Activated CD4-positive, CD25-positive, alpha-beta regulatory T cell treated with anti-CD3 and anti-CD28 coated beads, Interleukin-2, amount 50 U/mL, for 24 hours (primary cell): ENCODE data around the gene ADAMTS17.

ENCODE experiments used
- ATAC-seq, 2 donors: fragments of 150-1000 bp; cut with Tn5 transposase; one replicate each; pipeline ENCODE4 v1.10.0; 2021; ENCODE audit warnings: mild to moderate bottlenecking in 1 of 2, moderate library complexity in 1 of 2

Gene ADAMTS17

DNA sequence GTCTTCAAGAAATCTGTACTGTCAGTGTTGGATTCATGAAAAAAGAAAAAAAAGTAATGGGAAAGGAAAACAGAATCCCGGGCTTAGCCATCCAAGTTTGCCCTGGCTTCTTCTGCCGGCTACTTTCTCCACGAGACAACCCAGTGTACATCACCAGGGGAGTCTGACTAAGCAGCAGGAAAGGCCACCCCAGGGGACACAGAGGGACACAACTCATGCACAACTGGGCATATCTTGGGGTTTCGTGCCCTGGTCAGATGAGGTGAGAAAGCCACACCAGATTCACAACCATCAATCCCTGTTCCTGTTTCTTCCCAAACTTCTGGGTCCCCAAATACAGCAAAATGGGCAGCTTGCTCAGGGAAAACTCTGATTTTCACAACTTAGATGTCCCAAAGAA lies 33.2 kb downstream of the ADAMTS17 start:
- ATAC-seq: no peak

DNA sequence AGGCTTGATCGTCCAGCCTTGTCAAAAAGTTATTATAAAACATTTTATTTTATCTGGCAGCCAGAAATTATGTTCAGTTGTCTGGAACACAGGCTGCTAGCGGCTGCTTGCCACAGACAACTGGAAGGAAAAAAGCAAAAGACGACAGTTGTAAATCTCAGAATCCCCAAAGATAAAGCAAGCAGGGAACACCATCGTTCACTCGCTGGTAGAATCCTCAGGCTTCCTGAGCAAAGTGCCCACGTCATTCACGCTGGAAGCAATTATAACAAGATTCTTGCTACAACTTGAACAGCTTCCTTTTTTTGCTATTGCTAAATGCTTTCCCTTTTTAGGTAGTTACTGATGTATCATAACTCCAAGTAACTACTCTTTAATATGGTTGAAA lies 33.6 kb downstream of the ADAMTS17 start:
- ATAC-seq: no peak

DNA sequence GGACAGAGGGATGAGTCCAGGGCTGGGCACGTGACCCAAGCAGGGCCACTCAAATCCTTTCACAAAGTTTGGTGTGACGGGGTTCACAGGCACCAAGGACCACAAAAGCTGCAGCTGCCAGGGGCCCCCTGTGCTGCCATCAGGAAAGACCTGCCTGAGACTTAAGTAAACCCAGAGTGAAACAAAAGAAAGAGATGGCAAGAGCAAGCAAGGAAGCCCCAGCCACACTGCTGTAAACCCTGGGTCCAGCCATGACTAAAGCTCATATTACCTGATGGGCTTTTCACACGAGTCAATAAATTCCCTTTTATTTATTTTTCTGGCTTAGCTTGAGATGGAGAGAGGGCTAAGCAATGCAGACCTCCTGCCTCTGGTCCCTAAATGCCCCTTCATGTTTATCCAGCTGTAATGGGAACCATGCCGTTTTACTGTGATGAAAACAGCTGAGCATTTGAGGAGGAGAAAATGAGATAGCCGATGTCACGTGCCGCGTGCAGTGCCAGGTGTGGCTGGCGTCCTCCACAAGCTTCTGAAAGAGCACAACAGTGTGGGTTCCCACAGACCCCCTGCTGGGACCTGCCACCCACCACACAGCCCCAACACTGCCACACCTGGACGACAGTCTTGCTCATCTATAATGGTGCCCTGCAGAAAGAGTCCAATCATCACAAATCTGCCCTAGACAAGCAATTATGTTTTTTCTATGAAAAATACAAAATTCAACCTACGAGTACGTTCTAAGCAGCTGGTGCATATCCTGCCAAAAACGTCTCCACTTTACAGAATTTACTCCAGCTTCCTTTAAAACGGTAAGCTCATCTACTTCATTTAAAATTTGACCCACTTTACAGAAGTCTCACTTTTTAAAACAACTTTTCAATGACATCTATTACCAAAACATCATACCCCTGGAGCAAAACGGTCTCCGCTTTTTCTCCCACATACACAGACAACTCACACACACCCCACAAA lies 34.2 kb downstream of the ADAMTS17 start:
- ATAC-seq: no peak

DNA sequence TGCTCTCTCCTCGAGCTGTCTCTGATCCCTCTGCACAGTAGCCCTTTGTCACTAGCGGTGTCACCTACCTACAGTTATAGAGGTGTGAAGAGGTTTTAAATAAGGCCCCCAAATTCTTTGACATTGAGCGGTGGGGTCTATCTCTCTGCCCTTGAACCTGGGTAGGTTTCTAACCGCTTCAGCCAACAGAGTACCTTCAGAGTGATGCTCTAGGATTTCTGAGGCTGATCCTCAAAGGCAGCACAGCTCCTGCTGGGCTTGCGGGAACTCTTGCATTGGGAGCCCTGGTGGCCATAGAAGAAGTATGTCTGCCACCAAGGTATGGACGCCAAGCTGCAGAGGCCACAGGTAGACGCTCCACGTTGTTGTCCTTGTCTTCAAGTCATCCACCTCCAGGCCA lies 35.7 kb downstream of the ADAMTS17 start:
- no peak for ATAC-seq

DNA sequence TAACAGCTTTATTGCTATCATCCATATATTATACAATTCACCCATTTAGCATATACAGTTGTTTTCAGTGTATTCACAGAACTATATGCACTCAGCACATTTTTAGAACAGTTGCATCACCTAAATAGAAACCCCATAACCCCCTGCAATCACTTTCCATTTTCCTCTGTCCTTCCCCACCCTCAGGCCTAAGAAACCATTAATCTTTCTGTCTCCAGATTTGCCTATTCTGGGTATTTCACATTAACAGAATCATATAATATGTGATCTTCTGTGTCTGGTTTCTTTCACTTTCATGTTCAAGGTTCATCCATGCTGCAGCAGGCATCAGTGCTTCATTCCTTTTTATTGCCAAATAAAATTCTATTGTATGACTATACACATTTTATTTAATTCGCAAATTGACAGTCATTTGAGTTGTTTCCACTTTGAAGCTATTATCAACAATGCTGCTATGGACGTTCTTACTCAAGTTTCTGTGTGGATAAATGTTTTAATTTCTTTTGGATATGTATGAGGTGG lies 39.8 kb downstream of the ADAMTS17 start:
- ATAC-seq: no peak

DNA sequence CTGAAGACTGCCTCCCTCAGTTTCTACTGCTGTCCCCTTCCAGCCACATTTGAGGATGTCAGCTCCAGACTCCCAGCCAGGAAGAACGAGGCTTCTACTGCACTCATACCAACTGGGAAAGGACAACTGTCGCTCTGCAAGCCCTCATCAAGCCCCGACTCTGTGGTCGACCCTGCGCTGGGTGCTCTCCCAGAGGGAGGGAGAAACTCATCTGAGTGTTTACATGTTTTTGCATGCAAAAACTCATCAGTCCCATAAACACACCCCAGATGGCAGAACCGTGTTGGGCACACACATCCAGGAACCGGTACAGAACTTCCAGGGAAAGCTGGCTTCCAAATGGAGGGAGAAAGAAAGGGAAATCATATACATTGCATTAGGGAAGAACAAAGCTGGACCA lies 43.5 kb downstream of the ADAMTS17 start:
- ATAC-seq: no peak

DNA sequence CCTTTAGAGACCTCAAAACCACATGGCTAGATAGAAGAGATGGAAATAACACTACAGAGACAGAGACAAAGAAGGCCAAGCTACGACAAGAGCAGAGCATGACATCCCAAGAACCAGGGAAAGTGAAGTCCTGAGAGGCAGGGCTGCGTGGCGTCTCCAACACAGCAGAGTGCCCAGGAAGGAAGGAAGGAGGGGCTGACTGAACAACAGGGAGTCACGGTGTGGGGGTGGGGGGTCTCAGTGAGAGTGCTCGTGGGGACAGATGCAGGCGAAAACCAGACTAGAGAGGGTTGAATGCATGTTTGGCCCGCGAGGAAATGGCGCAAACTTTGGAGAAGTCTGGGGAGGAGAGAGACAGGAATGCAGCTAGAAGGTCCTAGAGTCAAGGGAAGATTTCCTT lies 44.0 kb downstream of the ADAMTS17 start:
- ATAC-seq: no peak

DNA sequence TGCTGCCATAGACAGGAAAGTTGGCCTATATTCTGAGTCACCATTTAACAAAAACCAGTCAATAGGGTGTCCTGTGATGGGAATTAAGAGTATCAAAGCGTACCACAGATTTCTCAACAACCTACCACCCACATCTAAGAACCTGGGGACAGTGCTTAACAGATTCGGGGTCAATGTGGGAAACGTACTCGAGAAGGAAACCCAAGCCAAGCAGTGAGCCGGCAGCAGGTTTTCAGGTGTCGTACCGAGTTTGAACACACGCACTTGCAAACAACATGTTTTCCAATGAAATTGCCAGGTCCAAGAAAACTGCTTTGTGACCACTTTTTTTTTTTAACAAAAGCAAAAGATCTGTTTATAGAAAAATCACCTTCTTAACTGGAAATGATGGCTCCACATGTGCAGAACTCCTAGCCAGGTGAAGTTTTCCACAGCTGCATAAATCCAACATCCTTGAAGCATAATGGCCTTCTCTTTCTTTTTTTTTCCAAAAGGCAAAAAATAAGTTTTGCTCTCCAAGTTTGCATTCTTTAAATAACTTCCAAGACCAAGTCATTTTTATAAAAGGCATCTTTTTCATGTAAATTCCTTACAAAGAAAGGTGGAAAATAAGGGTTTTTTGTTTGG lies 45.7 kb downstream of the ADAMTS17 start:
- no peak for ATAC-seq

DNA sequence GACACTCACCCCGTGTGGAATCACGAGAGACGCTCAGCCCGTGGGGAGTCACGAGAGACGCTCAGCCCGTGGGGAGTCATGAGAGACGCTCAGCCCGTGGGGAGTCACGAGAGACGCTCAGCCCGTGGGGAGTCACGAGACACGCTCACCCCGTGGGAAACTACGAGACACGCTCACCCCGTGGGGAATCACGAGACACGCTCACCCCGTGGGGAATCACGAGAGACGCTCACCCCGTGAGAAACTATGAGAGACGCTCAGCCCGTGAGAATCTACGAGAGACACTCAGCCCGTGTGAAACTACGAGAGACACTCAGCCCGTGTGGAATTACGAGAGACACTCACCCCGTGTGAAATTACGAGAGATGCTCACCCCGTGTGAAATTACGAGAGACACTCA lies 49.8 kb downstream of the ADAMTS17 start:
- ATAC-seq: no peak

DNA sequence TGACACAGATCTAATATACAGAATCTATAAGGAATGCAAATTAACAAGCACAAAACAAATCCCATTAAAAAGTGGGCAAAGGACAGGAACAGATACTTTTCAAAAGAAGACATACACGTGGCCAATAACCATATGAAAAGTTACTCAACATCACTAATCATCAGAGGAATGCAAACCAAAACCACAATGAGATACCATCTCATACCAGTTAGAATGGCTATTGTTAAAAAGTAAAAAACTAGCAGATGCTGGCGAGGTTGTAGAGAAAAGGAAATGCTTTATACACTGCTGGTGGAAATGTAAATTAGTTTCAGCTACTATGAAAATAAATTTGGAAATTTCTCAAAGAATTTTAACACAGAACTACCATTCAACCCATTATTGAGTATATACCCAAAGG lies 50.7 kb downstream of the ADAMTS17 start:
- ATAC-seq: no peak

DNA sequence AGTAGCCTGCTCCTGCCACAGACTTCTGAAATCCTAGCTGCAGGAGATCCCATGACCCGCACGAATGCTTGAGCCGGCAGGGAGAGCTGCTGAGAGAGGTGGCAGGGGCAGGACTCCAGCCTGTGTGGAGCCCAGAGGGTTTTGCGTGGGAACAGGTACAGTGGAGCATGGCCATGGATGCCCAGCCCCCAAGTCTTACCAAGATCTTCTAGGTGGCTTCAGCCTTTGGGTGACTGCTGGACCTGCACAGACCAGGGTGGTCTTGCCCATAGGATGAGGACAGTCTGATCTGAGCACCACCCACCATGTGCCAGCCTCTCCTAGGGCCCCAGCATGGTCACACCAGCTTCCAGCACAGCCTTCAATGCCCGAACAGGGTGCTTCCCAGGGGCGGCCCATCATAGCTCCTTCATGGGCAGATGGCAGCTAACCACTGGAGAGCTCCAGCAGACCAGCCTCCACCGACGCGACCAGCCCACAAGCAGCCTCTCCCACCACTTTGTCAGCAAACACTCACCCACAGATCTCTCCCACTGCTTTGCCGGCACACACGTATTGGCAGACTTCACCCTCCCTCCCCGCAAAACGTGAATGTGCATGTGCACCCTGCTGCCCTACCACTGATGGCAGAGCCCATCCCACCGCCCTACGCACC lies 56.0 kb downstream of the ADAMTS17 start:
- no peak for ATAC-seq

DNA sequence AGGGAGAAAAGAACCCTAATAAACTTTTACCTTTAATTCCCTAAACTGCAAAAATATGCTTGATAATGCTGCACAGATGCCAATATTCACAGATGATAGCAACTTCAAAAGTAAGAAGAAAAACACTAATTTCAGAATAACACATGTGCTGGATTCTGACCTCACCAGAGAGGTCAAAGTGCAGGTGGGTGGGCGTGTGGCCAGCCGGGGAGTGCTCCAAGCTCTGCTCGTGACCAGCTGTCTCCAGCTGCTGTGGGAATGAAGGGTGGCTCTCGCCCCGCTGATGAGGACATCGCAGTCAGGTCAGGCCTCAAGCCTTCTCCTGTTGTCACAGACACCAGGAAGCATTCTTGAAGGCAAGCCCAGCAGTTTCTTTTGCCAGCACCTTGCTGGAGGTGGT lies 57.1 kb downstream of the ADAMTS17 start:
- no peak for ATAC-seq

DNA sequence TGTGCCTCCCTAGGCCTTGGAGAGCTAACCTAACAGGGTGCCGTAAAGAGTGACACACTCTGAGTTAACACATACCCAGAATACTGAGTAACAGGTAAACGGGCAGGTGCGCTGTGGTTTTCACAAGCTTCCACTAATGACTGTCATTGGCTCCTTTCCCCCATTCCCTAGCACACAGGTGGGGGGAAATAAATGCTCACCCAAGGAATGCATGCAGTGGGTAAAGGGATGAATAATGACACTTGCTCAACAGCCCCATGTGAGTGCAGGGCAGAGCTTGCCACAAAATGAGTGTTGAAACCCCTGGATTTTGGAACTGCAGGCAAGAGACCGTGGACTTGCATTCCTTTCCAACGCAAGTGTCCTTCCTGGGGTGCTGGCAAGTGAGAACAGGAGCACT lies 57.6 kb downstream of the ADAMTS17 start:
- no peak for ATAC-seq

DNA sequence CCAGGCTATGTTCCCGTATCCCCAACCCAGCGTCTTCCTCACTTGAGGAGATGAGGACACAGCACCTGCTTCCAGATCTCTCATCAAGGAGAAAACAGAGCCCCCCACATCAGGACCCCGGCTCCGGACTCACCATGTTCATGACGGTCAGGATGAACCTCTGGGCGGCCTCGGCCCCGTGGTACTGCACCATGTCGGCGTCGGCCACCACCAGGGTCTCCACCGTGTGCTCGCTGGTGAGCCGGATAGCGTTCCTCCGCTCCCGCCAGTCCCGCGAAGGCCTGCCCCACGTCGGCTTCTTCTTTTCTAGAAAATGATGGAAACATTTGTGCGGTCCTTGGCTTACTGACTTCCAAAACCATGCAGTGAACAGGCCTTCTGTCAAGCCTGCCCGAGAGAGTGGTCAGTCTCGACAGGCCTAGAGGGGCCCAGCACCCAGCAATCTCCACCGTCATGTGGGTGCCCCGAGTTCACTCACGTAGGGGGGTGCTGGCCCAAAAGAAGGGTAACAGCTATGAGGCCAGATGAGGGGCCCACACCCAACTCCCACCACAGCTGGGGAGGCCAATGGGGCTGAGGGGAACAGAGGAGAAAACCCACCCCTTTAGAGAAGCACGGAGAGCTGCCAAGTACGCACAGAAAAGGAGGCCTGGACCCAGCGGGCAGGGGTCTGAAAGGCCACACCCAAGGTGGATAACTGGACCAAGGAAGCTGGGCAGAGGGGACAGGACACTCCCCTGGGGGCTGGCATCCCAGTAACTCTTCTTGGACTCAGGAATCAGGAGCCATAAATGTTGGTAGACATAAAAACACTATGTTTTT lies 60.5 kb downstream of the ADAMTS17 start:
- no peak for ATAC-seq

DNA sequence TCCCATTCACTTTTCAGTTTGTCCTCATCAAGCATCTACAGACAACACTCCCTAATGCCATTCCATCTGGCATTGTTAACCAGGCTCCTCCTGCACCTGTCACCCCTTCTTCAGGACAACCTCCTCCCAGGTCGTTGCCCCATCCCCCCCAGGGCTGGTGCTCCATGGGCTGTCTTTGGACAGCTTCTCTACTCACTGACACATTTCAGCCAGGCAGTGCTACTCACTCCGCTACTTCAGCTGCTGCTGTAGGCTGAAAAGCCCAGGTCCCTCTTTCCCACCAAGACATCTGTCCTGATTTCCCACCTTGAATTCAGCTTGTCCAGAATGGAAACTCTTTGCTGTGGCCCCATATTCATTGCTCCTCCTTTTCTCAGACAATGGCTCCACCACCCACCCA lies 61.9 kb downstream of the ADAMTS17 start:
- ATAC-seq: no peak

DNA sequence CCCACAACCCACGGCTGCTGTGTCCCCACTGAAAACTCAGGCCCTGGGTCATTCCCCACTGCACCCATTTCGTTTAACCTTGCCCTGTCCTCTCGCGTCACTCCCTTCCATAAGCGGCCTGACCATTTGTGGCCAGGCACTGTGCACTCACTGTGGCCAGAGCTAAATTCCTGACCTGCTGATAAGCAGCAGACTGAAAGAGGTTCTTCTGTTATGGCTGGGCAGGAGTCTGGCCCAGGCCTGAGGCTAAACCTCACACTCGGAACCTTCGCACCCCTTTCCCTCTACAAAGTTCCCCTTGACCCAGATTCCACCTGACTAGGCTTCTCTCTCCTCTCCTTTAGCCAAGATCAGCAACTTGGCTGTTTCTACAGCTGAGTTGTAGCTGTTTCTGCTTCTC lies 62.3 kb downstream of the ADAMTS17 start:
- no peak for ATAC-seq

DNA sequence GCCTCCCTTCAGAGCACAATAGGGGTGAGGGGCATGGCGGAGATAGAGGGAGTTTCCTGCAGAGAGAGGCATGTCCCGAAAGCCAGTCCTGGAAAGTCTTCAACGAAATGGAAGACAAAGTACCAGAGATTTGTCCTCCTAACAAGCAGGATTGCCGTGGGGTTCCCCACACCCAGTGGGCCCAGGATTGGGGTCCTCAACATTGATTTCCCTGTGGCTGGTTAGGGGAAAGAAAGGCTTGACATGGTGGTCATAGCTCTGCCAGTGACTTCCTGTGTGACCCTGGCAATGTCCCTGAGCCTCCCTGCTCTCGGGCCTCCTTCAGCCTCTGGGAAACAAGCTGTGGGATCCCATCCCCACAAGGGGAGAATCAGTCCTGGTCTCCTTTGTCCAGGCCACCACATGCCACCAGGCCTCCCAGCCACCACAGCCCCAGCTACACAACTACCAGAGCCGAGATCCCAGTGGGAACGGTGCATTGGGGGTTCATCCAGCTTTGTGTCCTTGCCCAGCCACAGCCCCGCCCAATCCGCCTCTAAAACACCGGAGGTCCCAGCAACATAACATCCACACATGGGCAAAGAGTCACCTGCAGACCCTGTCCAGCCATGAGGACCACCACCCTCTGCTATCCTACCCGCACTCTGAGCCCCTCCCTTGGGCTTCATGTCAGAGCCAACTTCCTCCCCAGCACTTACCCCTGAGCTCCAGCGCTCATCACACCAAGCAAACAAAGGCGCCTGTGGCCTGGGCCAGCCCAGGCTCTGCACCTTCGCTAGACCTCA lies 63.0 kb downstream of the ADAMTS17 start:
- ATAC-seq: no peak

DNA sequence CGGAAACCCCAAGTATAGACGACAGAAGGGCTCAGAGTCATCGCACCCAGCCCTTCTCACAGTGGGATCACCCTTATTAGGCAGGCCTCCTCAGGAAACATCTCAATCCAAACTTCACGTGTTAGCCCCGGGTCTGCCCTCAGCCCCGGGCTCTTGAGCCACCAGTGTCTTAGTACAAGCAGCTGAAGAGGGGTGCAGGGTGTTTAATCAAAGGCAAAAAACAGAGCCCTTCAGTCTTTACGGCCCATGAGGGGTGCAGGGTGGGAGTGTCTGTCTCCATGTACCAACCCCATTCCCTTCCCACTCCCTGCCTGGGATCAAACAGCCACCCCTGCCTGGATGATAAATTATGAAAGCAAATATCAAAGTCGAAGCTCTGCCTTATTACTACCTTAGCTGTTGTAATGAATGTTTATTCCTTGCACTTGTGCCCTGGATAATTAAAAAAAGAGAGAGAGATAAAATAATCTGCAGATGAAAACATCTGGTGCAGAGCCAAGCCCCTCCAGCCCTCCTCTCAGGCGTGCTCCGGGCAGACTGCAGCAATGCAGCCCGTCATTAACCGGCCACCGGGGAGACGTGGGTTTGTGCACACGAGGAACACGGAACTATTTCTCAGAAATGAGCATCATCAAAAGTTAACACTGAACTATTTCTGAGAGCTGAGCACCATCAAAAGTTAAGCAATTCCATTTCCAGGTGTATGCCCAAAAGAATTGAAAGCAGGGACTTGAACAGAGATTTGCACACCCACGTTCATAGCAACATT lies 64.5 kb downstream of the ADAMTS17 start:
- ATAC-seq: no peak

DNA sequence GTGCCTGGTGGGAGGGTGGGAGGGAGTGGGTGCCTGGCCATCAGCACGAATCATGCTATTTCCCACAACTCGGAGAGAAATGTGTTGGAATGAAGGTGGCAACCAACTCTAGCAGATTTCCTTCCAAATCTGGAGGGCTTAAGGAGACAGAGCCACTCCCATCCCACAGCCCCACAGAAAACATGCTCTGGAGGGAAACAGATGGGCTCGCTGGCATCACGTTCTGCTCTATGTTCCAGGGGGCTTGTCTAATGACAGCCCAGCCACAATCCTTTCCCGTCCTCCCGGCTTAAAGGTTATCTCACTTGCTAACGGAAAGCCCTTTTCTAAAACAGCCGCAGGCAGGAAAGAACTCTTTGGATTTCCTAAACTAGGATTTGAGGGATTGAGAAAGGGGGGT lies 65.3 kb downstream of the ADAMTS17 start:
- no peak for ATAC-seq

DNA sequence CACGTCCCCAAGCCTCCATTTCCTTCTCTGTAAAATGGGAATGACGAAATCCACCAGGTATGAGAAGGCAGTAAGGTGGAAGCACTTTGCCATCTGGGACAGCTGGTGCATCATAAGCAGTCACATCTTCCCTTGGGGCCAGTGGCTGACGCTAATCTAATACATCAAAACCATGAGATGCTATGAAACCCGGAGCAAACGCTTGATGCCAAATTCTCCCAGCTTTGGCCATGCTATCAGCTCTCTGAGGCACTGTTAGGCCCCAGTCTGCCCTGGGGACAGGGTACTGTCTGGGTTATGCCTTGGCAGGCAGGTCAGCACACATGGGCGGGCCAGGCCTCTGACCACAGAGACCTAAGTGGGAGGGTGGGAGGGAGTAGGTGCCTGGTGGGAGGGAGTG lies 66.1 kb downstream of the ADAMTS17 start:
- no peak for ATAC-seq

DNA sequence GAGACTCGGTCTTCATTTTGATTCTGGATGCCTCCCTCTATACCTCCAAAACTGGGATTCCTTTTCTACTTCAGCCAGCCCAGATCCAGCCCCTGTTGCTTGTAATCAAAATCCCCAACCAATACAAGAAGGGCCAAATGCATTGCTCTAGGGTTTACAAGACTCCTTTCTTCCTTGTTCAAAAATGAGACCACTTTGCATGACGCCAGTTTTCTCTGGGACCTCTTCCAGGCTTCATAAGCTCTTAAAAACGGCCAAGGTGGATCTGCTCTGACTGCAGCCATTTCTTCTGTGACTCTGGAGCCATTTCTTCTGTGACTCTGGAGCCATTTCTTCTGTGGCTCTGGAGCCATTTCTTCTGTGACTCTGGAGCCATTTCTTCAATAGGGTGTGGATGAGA lies 71.9 kb downstream of the ADAMTS17 start:
- no peak for ATAC-seq
